H1 (cell line): Measurements from ENCODE around the gene NDUFA5. TPM values are rescaled to one million over a fixed set of nuclear protein-coding genes. Genes with fewer than 3 reads are reported as not detected.

Source experiments
- CHD7 ChIP-seq: fragments of 300-600 bp; sonication (generic); IDR thresholded peaks from 2 replicates; pipeline ENCODE4 v1.7.1; 2012; ENCODE audit warnings: low read length, moderate library complexity, mild to moderate bottlenecking, inconsistent platforms; ENCODE audit not compliant: insufficient replicate concordance
- polyA plus RNA-seq, 7 experiments: library from polyadenylated mRNA; depleted of rRNA in 3 of 7; stranded (reverse) in 5 of 7; unstranded in 2 of 7; fragments of >200 nt in 5 of 7; fragments of 200-250 nt in 2 of 7; gene quantifications; 1 replicate in 5 of 7; 2 replicates in 1 of 7; 4 replicates in 1 of 7; pipeline versions ENCODE4 v1.2.1 to v1.2.3, GENCODE V29; 2011 to 2013; ENCODE audit warnings: missing spikeins in 2 of 7, mixed read lengths in 2 of 7
- total RNA-seq: library from RNA; stranded (reverse); fragmentation: NEBNext Ultra II Directional; extraction: Animal tissue kit (Norgen Biotek cat#: 25700); gene quantifications from 2 replicates; pipeline ENCODE4 v1.2.1, GENCODE V29; 2021

Gene NDUFA5
- total and polyA plus RNA-seq, 2 of the 8 experiments (the other 6 are each of a cell fraction or from before 2014, with no cell fraction given): 7.6 to 76.3 TPM

DNA sequence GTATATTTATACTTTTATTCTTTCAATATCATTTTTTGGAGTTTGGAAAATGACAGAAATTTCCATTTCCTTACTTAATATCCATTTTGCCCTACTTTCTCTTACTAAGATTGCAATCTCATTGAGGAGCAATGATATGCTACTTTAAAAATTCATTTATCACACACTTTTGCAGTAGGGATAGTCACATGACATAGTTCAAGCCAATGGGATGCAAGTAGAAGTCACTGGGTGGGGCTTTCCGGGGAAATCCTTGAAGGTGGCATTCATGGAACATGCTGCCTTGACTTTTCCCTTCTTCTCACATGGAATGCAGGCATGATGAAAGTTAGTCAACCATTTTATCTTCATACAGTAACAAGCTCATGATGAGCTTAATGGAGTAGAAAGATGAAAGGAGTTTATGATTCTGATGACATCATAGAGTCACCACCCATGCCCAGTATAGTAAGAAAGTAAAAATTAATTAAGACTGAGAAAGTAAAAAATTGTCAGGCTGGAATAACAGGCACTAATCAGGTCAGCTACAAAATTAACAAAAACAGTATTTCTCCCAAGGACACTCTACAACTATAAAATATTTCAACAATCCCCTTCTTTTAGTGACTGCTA lies 56.6 kb downstream of the NDUFA5 start (continued):
- TF ChIP-seq CHD7: no peak
